Measurements from ENCODE around the gene ODC1.

ODC1 gene

GRCh38 chr2:10425699-10426098 lies 22.4 kb downstream of the ODC1 start:
- CTCF ChIA-PET = interaction anchor here (0.9 to 1.6 kb wide), 3 partner anchors 9 to 17 kb away, joined by 3 to 6 read pairs (median 6); no protein-coding TSS in a partner anchor
- peaks cover 0 to 4% of the 10 kb centered on the region in 2 experiments; a peak in 1 of 3 replicates for H3K36me3 ChIP-seq (ENCODE audit: control insufficient read depth in 2 of 2, insufficient read depth in 1 of 2, low read length in 2 of 2)

GRCh38 chr2:10424916-10425505 lies 23.1 kb downstream of the ODC1 start:
- H3K4me3 ChIP-seq (ENCODE audit: low read depth, low read length) = no peak overlapping the region
- H3K9me3 ChIP-seq (ENCODE audit: control insufficient read depth, insufficient read depth, low read depth, low read length) = no peaks in the 10 kb centered on the region
- peaks cover 0 to 4% of the 10 kb centered on the region in 2 experiments; a peak in 2 of 3 replicates for H3K36me3 ChIP-seq (ENCODE audit: control insufficient read depth in 2 of 2, insufficient read depth in 1 of 2, low read length in 2 of 2)
- ChIA-PET POLR2A (no interaction called here), CTCF (interaction anchor here (0.7 to 2.2 kb wide), 4 partner anchors 10 to 1029 kb away, joined by 3 to 13 read pairs (median 5); no protein-coding TSS in a partner anchor)
- H3K27ac ChIP-seq (ENCODE audit: extremely low read depth, low read depth, low read length) = no peak overlapping the region
- H3K4me1 ChIP-seq (ENCODE audit: control insufficient read depth, insufficient read depth, low read length) = no peaks in the 10 kb centered on the region
- TF ChIP-seq ZNF561 (tag by site-specific recombination; IDR thresholded peaks at IDR 0.05; ENCODE audit: borderline replicate concordance) (no peak), YY2 (tag by site-specific recombination; IDR thresholded peaks at IDR 0.05) (no peak), ZNF214 (tag by site-specific recombination; IDR thresholded peaks at IDR 0.05; ENCODE audit: borderline replicate concordance) (no peak), SP7 (tag by site-specific recombination; IDR thresholded peaks at IDR 0.05) (no peak), ZNF423 (tag by site-specific recombination; IDR thresholded peaks at IDR 0.05) (no peak), ZNF274 (IDR thresholded peaks at IDR 0.05; ENCODE audit: low read length) (no peak), ZNF274 (tag by site-specific recombination; IDR thresholded peaks at IDR 0.05; ENCODE audit: borderline replicate concordance) (no peak), ZNF223 (tag by site-specific recombination; IDR thresholded peaks at IDR 0.05) (no peak), OVOL3 (tag by site-specific recombination; IDR thresholded peaks at IDR 0.05) (no peak), ZBTB6 (tag by site-specific recombination; IDR thresholded peaks at IDR 0.05) (no peak)

More at GRCh38 chr2:10425699-10426098, 22.4 kb downstream of the ODC1 start:
- H3K4me3 ChIP-seq (ENCODE audit: low read depth, low read length) = no peak overlapping the region
- H3K27ac ChIP-seq (ENCODE audit: extremely low read depth, low read depth, low read length) = no peak overlapping the region
- no peak for TF ChIP-seq ZNF184 (tag by site-specific recombination; IDR thresholded peaks at IDR 0.05)
- TF ChIP-seq ZNF585B (tag by site-specific recombination; IDR thresholded peaks at IDR 0.05) = no peak
- no peak for TF ChIP-seq ZNF16 (tag by site-specific recombination; IDR thresholded peaks at IDR 0.05; ENCODE audit: low read depth)
- TF ChIP-seq ZBTB10 (tag by site-specific recombination; IDR thresholded peaks at IDR 0.05) = no peak
- TF ChIP-seq ZNF292 (tag by site-specific recombination; IDR thresholded peaks at IDR 0.05; ENCODE audit: borderline replicate concordance, low read depth) = no peak
- no peak for TF ChIP-seq ZNF664 (tag by site-specific recombination; IDR thresholded peaks at IDR 0.05)
- TF ChIP-seq REST (tag by site-specific recombination; IDR thresholded peaks at IDR 0.05) = no peak
- TF ChIP-seq IKZF3 (tag by site-specific recombination; IDR thresholded peaks at IDR 0.05) = no peak
- no peak for TF ChIP-seq ZNF114 (tag by site-specific recombination; IDR thresholded peaks at IDR 0.05)
- TF ChIP-seq ZNF843 (tag by site-specific recombination; IDR thresholded peaks at IDR 0.05) = no peak
- TF ChIP-seq KLF17 (tag by site-specific recombination; IDR thresholded peaks at IDR 0.05) = no peak
- TF ChIP-seq ZNF660 (tag by site-specific recombination; IDR thresholded peaks at IDR 0.05) = no peak
- no peak for TF ChIP-seq MEIS1 (CRISPR knock-in tag; IDR thresholded peaks at IDR 0.05; ENCODE audit: borderline replicate concordance)
- TF ChIP-seq ZNF548 (tag by site-specific recombination; IDR thresholded peaks at IDR 0.05) = no peak
- H3K9me3 ChIP-seq (ENCODE audit: control insufficient read depth, insufficient read depth, low read depth, low read length) = no peaks in the 10 kb centered on the region
- POLR2A ChIA-PET = no interaction called here
- no peaks in the 10 kb centered on the region for H3K4me1 ChIP-seq (ENCODE audit: control insufficient read depth, insufficient read depth, low read length)
